PC-3 (cell line): Measurements from ENCODE around the gene CELF2.

Experiments used
- EZH2phosphoT487 ChIP-seq: fragments of 300-600 bp; sonication (generic); IDR thresholded peaks from 2 replicates; pipeline ENCODE4 v1.6.1; 2018; ENCODE audit warnings: mild to moderate bottlenecking, antibody characterized with exemption, low read length, borderline replicate concordance
- TF ChIP-seq, protein P1 (sequence below): fragments of 300-600 bp; sonication (generic); conservative IDR thresholded peaks from 2 replicates; pipeline ENCODE4 v1.5.1; 2017; ENCODE audit warnings: antibody characterized with exemption, low read depth, mild to moderate bottlenecking, low read length

DNA sequence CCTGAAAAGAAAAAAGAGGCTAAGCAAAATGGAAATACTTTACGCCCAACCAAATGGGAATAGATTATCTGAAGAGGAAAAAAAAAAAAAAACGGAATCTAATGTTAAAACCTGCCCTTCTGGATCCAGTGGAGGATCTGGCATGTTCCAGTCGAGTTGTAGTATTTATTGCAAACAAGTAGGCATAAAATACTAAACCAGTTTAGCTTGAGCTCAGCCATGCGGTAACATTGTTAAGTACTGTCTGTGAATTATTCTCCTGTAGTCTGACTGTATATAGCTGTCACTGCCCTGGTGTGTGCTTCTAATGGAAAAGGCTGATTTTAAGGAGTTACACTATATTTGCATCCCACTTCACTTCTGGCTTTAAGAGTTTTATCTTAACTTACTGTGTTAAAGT lies 40.3 kb downstream of the CELF2 start:
- TF ChIP-seq, protein P1, sequence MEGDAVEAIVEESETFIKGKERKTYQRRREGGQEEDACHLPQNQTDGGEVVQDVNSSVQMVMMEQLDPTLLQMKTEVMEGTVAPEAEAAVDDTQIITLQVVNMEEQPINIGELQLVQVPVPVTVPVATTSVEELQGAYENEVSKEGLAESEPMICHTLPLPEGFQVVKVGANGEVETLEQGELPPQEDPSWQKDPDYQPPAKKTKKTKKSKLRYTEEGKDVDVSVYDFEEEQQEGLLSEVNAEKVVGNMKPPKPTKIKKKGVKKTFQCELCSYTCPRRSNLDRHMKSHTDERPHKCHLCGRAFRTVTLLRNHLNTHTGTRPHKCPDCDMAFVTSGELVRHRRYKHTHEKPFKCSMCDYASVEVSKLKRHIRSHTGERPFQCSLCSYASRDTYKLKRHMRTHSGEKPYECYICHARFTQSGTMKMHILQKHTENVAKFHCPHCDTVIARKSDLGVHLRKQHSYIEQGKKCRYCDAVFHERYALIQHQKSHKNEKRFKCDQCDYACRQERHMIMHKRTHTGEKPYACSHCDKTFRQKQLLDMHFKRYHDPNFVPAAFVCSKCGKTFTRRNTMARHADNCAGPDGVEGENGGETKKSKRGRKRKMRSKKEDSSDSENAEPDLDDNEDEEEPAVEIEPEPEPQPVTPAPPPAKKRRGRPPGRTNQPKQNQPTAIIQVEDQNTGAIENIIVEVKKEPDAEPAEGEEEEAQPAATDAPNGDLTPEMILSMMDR, result no peak
- no peak for TF ChIP-seq EZH2phosphoT487
